HepG2 (cell line): Measurements from ENCODE around the gene PPM1H. TPM values are rescaled to one million over a fixed set of nuclear protein-coding genes. Genes with fewer than 3 reads are reported as not detected.

Experiments used
- ATAC-seq: fragments of 200-7000 bp; cut with Tn5 transposase; 3 replicates; pipeline ENCODE4 v1.9.1; 2020; ENCODE audit warnings: mild to moderate bottlenecking, moderate library complexity
- BruUV-seq: library from RNA; stranded (reverse); fragments of 400-500 nt; replicated peaks from 2 replicates; lab custom pipeline; 2021; lab: Mats Ljungman, UMichigan
- CTCF ChIA-PET: fragments of 300-600 bp; formaldehyde crosslinking; extraction: SDS; loops from one replicate; lab custom pipeline; 2021; ENCODE audit warnings: low total read pairs, inconsistent platforms, low intra/inter-chr PET ratio; lab: Yijun Ruan, JAX
- POLR2A ChIA-PET: fragments of 350-600 bp; sonication (Branson Sonifier 250); formaldehyde crosslinking; loops from one replicate; lab custom pipeline; 2020; ENCODE audit warnings: antibody characterized with exemption, inconsistent platforms; lab: Yijun Ruan, JAX
- DNase-seq: peaks from one replicate; pipeline ENCODE4 v3.0.0-alpha.2; 2015; ENCODE audit warnings: low spot score
- FAIRE-seq: peaks from 3 replicates; lab custom pipeline; 2011; peaks lifted over from hg19 to GRCh38; lab: Jason Lieb, UNC
- H2AFZ ChIP-seq: one replicate; pipeline ENCODE4 v1.6.1; 2011; ENCODE audit warnings: low read length, inconsistent platforms
- H3K27ac ChIP-seq: fragments of 300-600 bp; 3 replicates; pipeline ENCODE4 v1.8.0; 2011; ENCODE audit warnings: mixed run types, mild to moderate bottlenecking, mixed read lengths, low read length, inconsistent platforms; ENCODE audit not compliant: insufficient read depth; ENCODE audit errors: extremely low read length
- H3K27me3 ChIP-seq, 2 experiments: fragments of 200-600 bp in 1 of 2; 2 replicates in 1 of 2; 3 replicates in 1 of 2; pipeline versions ENCODE4 v1.6.0 to v1.8.0; 2011; ENCODE audit warnings: low read length in 2 of 2, mild to moderate bottlenecking in 2 of 2, moderate library complexity in 2 of 2, inconsistent platforms in 1 of 2; ENCODE audit not compliant: insufficient read depth in 2 of 2, control insufficient read depth in 1 of 2
- H3K36me3 ChIP-seq, 2 experiments: fragments of 200-600 bp in 1 of 2; replicated peaks in 1 of 2; 2 replicates in 1 of 2; 3 replicates in 1 of 2; pipeline versions ENCODE4 v1.5.1 to v1.8.0; 2011; ENCODE audit warnings: low read length in 2 of 2, inconsistent platforms in 1 of 2; ENCODE audit not compliant: insufficient read depth in 2 of 2, control insufficient read depth in 1 of 2
- H3K4me1 ChIP-seq: 2 replicates; pipeline ENCODE4 v1.5.1; 2012; ENCODE audit warnings: low read length, inconsistent platforms; ENCODE audit not compliant: insufficient read depth
- H3K4me2 ChIP-seq: 2 replicates; pipeline ENCODE4 v1.6.0; 2011; ENCODE audit warnings: low read depth, low read length, inconsistent platforms
- H3K4me3 ChIP-seq, 3 experiments: fragments of 200-600 bp in 1 of 3; sonication (generic), shearing (Covaris generic) in 1 of 3; replicated peaks in 1 of 3; 2 replicates each; pipeline ENCODE4 v1.5.1; 2011 to 2016; ENCODE audit warnings: low read length in 3 of 3, inconsistent platforms in 2 of 3, low read depth in 2 of 3, mild to moderate bottlenecking in 2 of 3, control low read depth in 1 of 3, mixed read lengths in 1 of 3; ENCODE audit not compliant: insufficient read depth in 1 of 3
- H3K79me2 ChIP-seq: one replicate; pipeline ENCODE4 v1.6.1; 2011; ENCODE audit warnings: low read length, inconsistent platforms; ENCODE audit not compliant: insufficient read depth
- H3K9ac ChIP-seq: 2 replicates; pipeline ENCODE4 v1.6.0; 2011; ENCODE audit warnings: mild to moderate bottlenecking, low read depth, low read length, inconsistent platforms; ENCODE audit not compliant: insufficient read depth
- H3K9me3 ChIP-seq: 2 replicates; pipeline ENCODE4 v1.5.1; 2012; ENCODE audit warnings: mild to moderate bottlenecking, low read length
- H4K20me1 ChIP-seq: 2 replicates; pipeline ENCODE4 v1.6.0; 2011; ENCODE audit warnings: inconsistent platforms, mild to moderate bottlenecking, low read length, moderate library complexity; ENCODE audit not compliant: insufficient read depth
- EHMT2 ChIP-seq: fragments of 200-600 bp; sonication (generic); IDR thresholded peaks from 2 replicates; pipeline ENCODE4 v1.7.0; 2017; ENCODE audit warnings: antibody characterized with exemption, low read depth, low read length, borderline replicate concordance
- HMGXB3 ChIP-seq: sonication (generic); formaldehyde crosslinking; IDR thresholded peaks from 2 replicates; pipeline ENCODE4 v1.4.0; 2020; ENCODE audit warnings: missing genetic modification reagents, borderline replicate concordance
- ISL2 ChIP-seq: sonication (generic); formaldehyde crosslinking; IDR thresholded peaks from 2 replicates; pipeline ENCODE4 v1.5.0; 2020; ENCODE audit warnings: missing genetic modification reagents
- JUNB ChIP-seq: sonication (generic); formaldehyde crosslinking; IDR thresholded peaks from 2 replicates; pipeline ENCODE4 v1.8.0; 2022; ENCODE audit warnings: missing genetic modification reagents, mild to moderate bottlenecking, borderline replicate concordance
- RBM39 ChIP-seq: fragments of 200-400 bp; formaldehyde crosslinking; IDR thresholded peaks from one replicate; pipeline ENCODE4 v1.6.1; 2018; ENCODE audit warnings: antibody characterized with exemption, mild to moderate bottlenecking, low read depth, low read length; ENCODE audit not compliant: poor library complexity, severe bottlenecking
- SNAPC4 ChIP-seq: sonication (generic); formaldehyde crosslinking; IDR thresholded peaks from 2 replicates; pipeline ENCODE4 v1.4.0; 2020; ENCODE audit warnings: mild to moderate bottlenecking, missing genetic modification reagents
- TEF ChIP-seq: sonication (generic); formaldehyde crosslinking; IDR thresholded peaks from 2 replicates; pipeline ENCODE4 v1.5.0; 2020; ENCODE audit warnings: missing genetic modification reagents
- ZNF18 ChIP-seq: sonication (generic); formaldehyde crosslinking; IDR thresholded peaks from 2 replicates; pipeline ENCODE4 v1.8.0; 2022; ENCODE audit warnings: mild to moderate bottlenecking, missing genetic modification reagents; ENCODE audit not compliant: insufficient replicate concordance
- ZNF556 ChIP-seq: sonication (generic); formaldehyde crosslinking; IDR thresholded peaks from 2 replicates; pipeline ENCODE4 v1.4.0; 2020; ENCODE audit warnings: mild to moderate bottlenecking, missing genetic modification reagents, borderline replicate concordance
- WGBS: methylation state at CpG from one replicate; pipeline ENCODE4 v1.1.6; 2017; ENCODE audit warnings: low lambda C conversion rate; 5-methylcytosine and 5-hydroxymethylcytosine counted together
- in situ Hi-C: cut with HindIII; loops from 2 replicates; pipeline ENCODE4 v1.10.0; 2017; ENCODE audit warnings: low pct_unique_long_range_greater_than_20kb; ENCODE audit not compliant: extremely low pct_ligation_motif_present
- intact Hi-C: fragments of 100-400 bp; cut with micrococcal nuclease; formaldehyde crosslinking; loops from one replicate; pipeline ENCODE4 v1.10.0; 2022; ENCODE audit not compliant: unreplicated experiment
- polyA plus RNA-seq, 8 experiments: library from polyadenylated mRNA; depleted of rRNA in 3 of 8; stranded (reverse) in 7 of 8; unstranded in 1 of 8; fragments of >200 nt; fragmentation: Illumina TruSeq in 4 of 8; extraction: Trizol in 4 of 8; gene quantifications; 2 replicates each; pipeline versions ENCODE4 v1.2.1 to v1.2.3, GENCODE V29; 2011 to 2016; ENCODE audit warnings: low read depth in 4 of 8, missing spikeins in 1 of 8, mixed read lengths in 1 of 8; ENCODE audit not compliant: insufficient read depth in 1 of 8
- total RNA-seq, 5 experiments: library from RNA; depleted of rRNA; stranded (reverse); fragments of >200 nt; fragmentation: Illumina TruSeq; extraction: Trizol; gene quantifications; 2 replicates each; pipeline ENCODE4 v1.2.3, GENCODE V29; 2016; ENCODE audit warnings: low read depth in 1 of 5

Gene PPM1H
- total and polyA plus RNA-seq, 2 of the 13 experiments (the other 11 are each of a cell fraction or from before 2014, with no cell fraction given): 29.1 to 38.1 TPM

- ATAC-seq: peak; percentile 76
- no TSS peak for BruUV-seq
- WGBS: 2% methylated on average over 19 of the region's 66 CpGs
- CTCF ChIA-PET: interaction anchor here (0.8 kb wide), 1 partner anchor 191 kb away, joined by 4 read pairs; no protein-coding TSS in a partner anchor
- H3K4me1 ChIP-seq: peaks cover 31% of the 10 kb centered on the region
- peak overlapping the region; percentile 63 to 88 (median 76) for H3K4me3 ChIP-seq
- H3K9ac ChIP-seq: peak overlapping the region; percentile 98
- H3K4me2 ChIP-seq: peak overlapping the region; percentile 77
- in situ Hi-C loops: no loop called here
- no peak for FAIRE-seq
- H3K27me3 ChIP-seq: no peaks in the 10 kb centered on the region; a peak in 1 of 5 replicates
- POLR2A ChIA-PET: interaction anchor here (0.6 to 2.8 kb wide), 15 partner anchors 9 to 290 kb away, joined by 3 to 16 read pairs (median 3); no protein-coding TSS in a partner anchor
- H4K20me1 ChIP-seq: no peaks in the 10 kb centered on the region
- peak overlapping the region; percentile 48 for H2AFZ ChIP-seq
- peak; percentile 80 for DNase-seq
- no peaks in the 10 kb centered on the region for H3K36me3 ChIP-seq
- H3K9me3 ChIP-seq: no peaks in the 10 kb centered on the region
- intact Hi-C loops: no loop called here
- peak overlapping the region; percentile 99 for H3K27ac ChIP-seq
- peaks cover 28% of the 10 kb centered on the region for H3K79me2 ChIP-seq
- no peak; the same call in 1 of the 2 replicates for TF ChIP-seq TEF (CRISPR knock-in tag)
- peak; percentile 71 for TF ChIP-seq ZNF18 (CRISPR knock-in tag)
- TF ChIP-seq SNAPC4 (CRISPR knock-in tag): no peak; the same call in 1 of the 2 replicates
- TF ChIP-seq ISL2 (CRISPR knock-in tag): peak; percentile 56
- TF ChIP-seq RBM39: peak; percentile 83
- TF ChIP-seq JUNB (CRISPR knock-in tag): no peak
- TF ChIP-seq HMGXB3 (CRISPR knock-in tag): peak; percentile 58; the same call in 1 of the 2 replicates
- TF ChIP-seq EHMT2: peak; percentile 78; the same call in 1 of the 2 replicates
- TF ChIP-seq ZNF556 (CRISPR knock-in tag): peak; percentile 42
Observed at GRCh38 chr12:62602255-62603060, 332.5 kb downstream of the PPM1H start.
